ENCODE measurements around the gene DOP1A. TPM values are rescaled to one million over a fixed set of nuclear protein-coding genes. Genes with fewer than 3 reads are reported as not detected.

Gene DOP1A
- total RNA-seq, 1 experiment from 2014 or later, result 8.2 TPM

- no peak for DNase-seq (ENCODE audit: low spot score)
- in situ Hi-C loops (cut with HindIII; ENCODE audit: low sequenced_read_pairs), result loop anchor here (25.0 kb wide), 1 partner anchor 444 kb away; the partner anchor contains the start of gene PRSS35
Measured at GRCh38 chr6:83068616-83069015, 1.1 kb downstream of the DOP1A start.

DNA sequence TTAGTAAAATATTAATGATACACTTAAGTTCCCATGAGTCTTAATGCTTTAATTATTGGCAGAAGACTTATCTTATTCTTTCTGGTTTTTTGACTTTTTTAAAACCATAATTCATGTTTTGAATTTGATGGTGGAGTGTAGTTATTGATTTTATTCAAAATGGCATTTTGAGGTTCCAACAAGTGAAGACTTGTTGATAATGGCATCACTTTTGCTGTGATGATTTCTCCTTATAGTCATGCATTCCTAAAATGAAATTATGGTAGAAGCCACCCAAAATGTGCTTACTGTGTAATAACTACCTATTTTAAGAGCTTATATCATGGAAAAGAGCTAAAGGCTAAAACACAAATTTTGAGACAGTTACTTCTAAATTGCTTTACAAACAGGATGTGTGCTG, 2.2 kb downstream of the DOP1A start:
- in situ Hi-C loops (cut with HindIII; ENCODE audit: low sequenced_read_pairs), result loop anchor here (25.0 kb wide), 1 partner anchor 443 kb away; the partner anchor contains the start of gene PRSS35
- no peak for DNase-seq (ENCODE audit: low spot score)

DNA sequence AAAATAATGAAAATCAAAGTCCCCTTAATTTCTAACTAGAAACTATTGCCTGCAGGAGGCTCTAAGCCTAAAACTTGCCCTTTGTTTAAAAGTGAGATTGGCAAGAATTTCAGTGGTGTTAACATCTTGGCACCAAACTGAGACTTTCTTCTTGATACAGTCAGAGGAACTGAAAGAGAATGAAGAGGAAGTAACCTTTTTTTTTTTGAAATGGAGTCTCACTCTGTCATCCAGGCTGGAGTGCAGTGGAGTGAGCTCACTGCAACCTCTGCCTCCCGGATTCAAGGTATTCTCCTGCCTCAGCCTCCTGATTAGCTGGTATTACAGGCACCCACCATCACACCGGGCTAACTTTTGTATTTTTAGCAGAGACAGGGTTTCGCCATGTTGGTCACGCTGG, 3.6 kb downstream of the DOP1A start:
- DNase-seq (ENCODE audit: low spot score), result no peak
- in situ Hi-C loops (cut with HindIII; ENCODE audit: low sequenced_read_pairs), result loop anchor here (25.0 kb wide), 1 partner anchor 441 kb away; the partner anchor contains the start of gene PRSS35

DNA sequence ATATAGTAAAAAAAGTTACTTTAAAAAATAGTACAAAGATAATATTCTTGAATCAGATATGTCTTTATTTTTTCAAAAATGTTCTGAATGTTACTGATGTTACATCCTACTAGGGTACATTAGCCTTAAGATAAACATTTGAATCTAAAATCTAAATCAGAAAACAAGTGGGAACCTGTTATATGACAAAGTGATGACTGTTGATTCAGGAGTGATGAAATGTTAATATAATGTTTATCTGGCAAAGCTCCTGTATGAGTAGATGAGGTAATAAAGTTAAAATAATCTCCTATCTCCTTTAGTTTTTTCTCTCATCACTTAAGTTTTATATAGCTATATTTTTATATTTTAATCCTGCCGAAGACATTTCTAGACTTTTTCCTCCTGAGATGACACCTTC, 4.2 kb downstream of the DOP1A start:
- DNase-seq (ENCODE audit: low spot score), result no peak
- in situ Hi-C loops (cut with HindIII; ENCODE audit: low sequenced_read_pairs), result loop anchor here (25.0 kb wide), 1 partner anchor 441 kb away; the partner anchor contains the start of gene PRSS35

- no peak for DNase-seq (ENCODE audit: low spot score)
- in situ Hi-C loops (cut with HindIII; ENCODE audit: low sequenced_read_pairs), result loop anchor here (25.0 kb wide), 1 partner anchor 440 kb away; the partner anchor contains the start of gene PRSS35
Measured at GRCh38 chr6:83072726-83073125, 5.3 kb downstream of the DOP1A start.

- in situ Hi-C loops (cut with HindIII; ENCODE audit: low sequenced_read_pairs), result loop anchor here (25.0 kb wide), 1 partner anchor 439 kb away; the partner anchor contains the start of gene PRSS35
- no peak for DNase-seq (ENCODE audit: low spot score)
Measured at GRCh38 chr6:83073615-83074014, 6.1 kb downstream of the DOP1A start.

GRCh38 chr6:83083476-83083875, 16.0 kb downstream of the DOP1A start:
- in situ Hi-C loops (cut with HindIII; ENCODE audit: low sequenced_read_pairs), result no loop called here
- DNase-seq (ENCODE audit: low spot score), result no peak

DNA sequence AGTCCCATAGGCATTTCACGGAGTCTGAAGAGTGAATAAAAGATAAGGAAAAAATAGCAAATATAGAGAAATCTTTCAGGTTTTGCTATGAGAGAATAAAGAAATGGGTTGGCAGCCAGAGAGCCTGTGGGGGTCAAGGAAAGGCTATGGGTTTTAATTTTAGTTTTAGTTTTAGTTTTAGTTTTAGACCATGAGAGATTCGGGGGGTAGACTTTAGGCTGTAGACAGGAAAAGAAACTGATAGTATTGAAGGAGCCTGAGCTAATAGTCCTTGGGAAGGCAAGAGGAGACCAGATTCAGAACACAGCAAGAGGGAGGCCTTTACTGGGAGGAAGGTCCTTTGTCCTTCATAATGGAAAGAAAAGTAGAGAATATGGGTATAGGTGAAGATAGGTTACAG, 19.3 kb downstream of the DOP1A start:
- DNase-seq (ENCODE audit: low spot score), result no peak
- in situ Hi-C loops (cut with HindIII; ENCODE audit: low sequenced_read_pairs), result no loop called here

DNA sequence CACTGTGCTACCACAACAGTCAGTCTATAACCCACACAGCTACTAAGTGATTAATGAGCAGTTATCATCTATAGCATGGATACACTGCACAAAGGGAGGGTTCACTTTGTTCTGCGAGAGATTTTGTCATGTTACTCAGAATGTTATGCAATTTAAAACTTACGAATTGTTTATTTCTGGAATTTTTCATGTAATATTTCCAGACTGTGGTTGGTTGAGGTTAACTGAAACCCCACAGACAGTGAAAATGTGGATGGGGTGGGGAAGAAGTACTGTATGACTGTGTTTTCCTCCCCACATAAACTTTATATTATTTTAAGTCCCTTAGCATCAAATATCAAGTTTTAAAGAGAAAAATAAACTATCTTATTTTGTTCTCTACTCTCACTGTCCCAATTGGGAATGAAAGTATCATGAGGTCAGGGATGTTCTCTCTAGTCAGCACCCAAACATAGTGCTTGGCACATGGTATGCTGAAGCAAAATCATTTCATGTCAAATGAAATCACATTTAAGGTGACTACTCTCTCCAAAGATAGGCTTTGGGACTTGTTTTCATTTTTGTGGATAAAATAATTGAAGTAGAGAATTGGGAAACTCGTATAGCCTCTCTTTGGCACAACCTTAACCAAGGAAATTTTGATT, 25.4 kb downstream of the DOP1A start:
- no peak for DNase-seq (ENCODE audit: low spot score)
- in situ Hi-C loops (cut with HindIII; ENCODE audit: low sequenced_read_pairs), result no loop called here

DNA sequence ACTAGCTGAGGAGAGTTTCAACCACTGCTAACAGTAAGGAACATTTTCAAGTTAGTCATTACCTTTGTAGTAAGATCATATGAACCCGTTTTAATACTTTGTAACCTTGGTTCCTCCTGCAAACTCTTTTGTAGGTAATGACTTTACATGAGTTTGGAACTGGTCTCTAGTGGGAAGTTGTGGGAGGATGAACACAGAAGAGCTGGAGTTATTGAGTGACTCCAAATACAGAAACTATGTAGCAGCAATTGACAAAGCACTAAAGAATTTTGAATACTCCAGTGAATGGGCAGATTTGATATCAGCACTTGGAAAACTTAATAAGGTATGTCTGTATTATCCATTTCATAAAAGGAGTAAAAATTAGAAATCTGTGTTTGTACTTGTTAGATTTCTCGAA, 29.3 kb downstream of the DOP1A start:
- DNase-seq (ENCODE audit: low spot score), result no peak
- in situ Hi-C loops (cut with HindIII; ENCODE audit: low sequenced_read_pairs), result no loop called here

- in situ Hi-C loops (cut with HindIII; ENCODE audit: low sequenced_read_pairs), result no loop called here
- no peak for DNase-seq (ENCODE audit: low spot score)
Measured at GRCh38 chr6:83097204-83097603, 29.7 kb downstream of the DOP1A start.

DNA sequence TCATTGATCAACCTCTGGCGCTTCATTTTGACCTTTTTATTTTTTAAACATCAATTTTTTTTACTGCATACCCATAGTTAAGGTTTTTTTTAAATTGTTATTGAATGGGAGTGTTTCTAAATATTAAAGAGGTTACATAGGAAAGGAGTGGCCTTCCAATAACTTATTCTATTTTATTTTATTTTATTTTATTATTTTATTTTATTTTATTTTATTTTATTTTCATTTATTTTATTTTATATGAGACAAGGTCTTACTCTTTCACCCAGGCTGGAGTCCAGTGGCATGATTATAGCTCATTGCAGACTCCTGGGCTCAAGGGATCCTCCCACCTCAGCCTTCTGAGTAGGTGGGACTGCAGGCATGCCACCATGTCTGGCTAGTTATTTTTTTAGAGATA, 30.2 kb downstream of the DOP1A start:
- in situ Hi-C loops (cut with HindIII; ENCODE audit: low sequenced_read_pairs), result no loop called here
- DNase-seq (ENCODE audit: low spot score), result no peak

GRCh38 chr6:83098589-83098988, 31.1 kb downstream of the DOP1A start:
- DNase-seq (ENCODE audit: low spot score), result no peak
- in situ Hi-C loops (cut with HindIII; ENCODE audit: low sequenced_read_pairs), result no loop called here

DNA sequence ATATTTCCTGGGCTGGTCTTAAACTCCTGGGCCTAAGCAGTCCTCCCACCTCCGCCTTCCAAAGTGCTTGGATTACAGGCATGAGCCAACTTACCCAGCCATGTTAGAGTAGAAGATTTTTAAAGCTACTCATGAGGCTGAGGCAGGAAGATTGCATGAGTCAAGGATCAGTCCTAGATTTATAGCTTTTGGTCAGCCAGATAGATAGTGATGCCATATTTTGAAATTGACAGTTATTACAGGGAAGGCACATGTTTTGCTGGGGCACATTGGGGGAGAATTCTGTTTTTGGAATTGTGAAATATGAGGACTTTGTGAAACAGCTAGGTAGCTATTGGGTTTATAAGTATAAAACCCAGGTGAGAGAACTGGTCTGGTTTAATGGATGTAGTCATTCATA, 40.9 kb downstream of the DOP1A start:
- in situ Hi-C loops (cut with HindIII; ENCODE audit: low sequenced_read_pairs), result no loop called here
- no peak for DNase-seq (ENCODE audit: low spot score)

DNA sequence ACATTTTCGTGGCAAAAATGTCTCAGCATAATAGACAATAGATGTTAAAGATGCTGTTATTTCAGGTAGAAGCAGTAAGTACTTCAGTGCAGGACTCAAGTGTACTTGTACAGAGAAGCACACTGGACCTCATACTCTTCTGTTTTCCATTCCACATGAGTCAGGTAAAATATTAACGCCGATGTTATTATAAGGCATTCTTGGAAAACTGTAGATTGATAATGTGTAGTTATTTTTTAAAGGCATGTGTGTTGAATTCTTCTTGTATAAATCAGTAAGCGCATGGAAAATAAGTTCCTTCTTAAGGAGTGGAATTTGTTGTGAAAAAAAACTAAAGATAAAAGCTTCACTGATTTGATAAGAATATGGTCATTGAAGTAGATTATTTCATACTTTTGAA, 45.8 kb downstream of the DOP1A start:
- no peak for DNase-seq (ENCODE audit: low spot score)
- in situ Hi-C loops (cut with HindIII; ENCODE audit: low sequenced_read_pairs), result no loop called here

- in situ Hi-C loops (cut with HindIII; ENCODE audit: low sequenced_read_pairs), result no loop called here
- DNase-seq (ENCODE audit: low spot score), result no peak
Measured at GRCh38 chr6:83114164-83114563, 46.7 kb downstream of the DOP1A start.

- DNase-seq (ENCODE audit: low spot score), result no peak
- in situ Hi-C loops (cut with HindIII; ENCODE audit: low sequenced_read_pairs), result no loop called here
Measured at GRCh38 chr6:83117802-83118201, 50.3 kb downstream of the DOP1A start.

DNA sequence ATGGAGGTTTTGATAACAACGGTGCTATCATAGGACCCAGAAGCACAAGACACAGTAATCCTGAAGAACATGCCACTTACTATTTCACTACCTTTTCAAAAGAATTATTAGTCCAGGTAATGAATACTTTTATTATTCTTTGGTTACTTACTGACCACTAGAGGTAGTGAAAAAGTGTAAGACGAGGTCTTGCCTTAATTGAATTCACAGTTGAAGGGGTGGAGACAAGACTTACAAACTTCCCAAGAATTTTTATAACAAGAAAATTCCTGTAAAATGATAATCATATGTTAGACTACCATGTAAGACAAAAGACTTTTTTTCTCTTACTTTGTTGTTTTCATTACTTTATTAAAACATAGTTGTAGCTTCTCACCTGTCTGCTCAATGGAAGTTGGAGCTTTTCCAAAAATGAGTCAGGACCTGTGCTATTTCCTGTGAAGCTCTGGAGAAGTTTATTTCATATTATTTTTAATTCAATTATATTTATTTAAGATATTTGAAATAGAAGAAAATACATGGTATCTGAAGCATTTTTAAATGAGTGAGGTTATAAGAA, 52.4 kb downstream of the DOP1A start:
- in situ Hi-C loops (cut with HindIII; ENCODE audit: low sequenced_read_pairs), result no loop called here
- DNase-seq (ENCODE audit: low spot score), result no peak

DNA sequence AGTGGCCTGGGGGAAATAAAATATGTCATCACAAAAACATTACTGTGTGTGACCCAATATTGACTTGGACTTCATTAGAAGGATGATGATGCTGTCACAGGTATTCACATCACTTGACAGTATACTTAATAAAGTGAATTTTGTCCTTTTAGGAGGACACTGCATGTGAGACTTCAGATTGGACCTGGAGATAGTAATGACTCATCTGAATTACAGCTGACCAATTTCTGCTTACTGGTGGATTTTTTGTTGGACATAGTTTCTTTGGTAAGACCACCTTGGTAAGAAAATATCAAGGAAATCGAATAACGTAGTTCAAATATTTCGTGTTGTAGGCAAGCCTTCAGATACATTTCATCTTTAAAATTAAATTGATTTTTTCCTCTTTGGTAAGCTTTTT, 57.1 kb downstream of the DOP1A start:
- in situ Hi-C loops (cut with HindIII; ENCODE audit: low sequenced_read_pairs), result no loop called here
- DNase-seq (ENCODE audit: low spot score), result no peak

DNA sequence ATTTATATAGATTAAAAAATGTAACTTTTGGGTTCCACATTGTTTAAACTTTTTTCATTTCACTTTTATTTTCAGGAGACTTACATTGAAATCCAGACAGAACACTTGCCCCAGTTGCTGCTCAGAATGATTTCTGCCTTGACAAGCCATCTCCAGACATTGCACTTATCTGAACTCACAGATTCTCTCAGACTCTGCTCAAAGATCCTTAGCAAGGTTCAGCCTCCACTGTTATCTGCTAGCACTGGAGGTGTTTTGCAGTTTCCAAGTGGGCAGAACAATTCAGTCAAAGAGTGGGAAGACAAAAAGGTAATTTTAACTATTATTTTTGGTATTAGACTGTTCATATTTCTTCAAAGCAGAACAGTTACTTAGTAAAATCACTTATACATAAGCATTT, 58.0 kb downstream of the DOP1A start:
- in situ Hi-C loops (cut with HindIII; ENCODE audit: low sequenced_read_pairs), result no loop called here
- no peak for DNase-seq (ENCODE audit: low spot score)

DNA sequence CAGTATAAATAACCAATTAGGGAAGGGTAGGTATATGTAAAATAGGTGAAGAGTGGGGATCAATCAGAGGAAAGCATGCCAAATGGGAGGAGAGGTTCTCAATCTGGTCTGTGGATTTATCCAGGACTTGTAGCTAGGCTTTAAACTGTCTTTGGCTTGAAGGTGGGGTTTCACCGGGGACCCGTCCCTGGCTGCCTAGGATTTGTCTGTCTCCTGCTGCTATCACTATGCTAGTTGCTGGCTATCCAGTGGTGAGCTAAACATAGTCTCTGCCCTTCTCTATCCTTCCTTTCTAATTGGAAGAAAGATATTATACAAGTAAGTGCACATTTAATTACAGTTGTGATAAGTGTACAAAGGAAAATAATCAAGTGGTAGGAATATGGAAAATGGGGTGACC, 58.8 kb downstream of the DOP1A start:
- no peak for DNase-seq (ENCODE audit: low spot score)
- in situ Hi-C loops (cut with HindIII; ENCODE audit: low sequenced_read_pairs), result no loop called here
